Measurements from ENCODE around the gene FKBP11.

Gene FKBP11

DNA sequence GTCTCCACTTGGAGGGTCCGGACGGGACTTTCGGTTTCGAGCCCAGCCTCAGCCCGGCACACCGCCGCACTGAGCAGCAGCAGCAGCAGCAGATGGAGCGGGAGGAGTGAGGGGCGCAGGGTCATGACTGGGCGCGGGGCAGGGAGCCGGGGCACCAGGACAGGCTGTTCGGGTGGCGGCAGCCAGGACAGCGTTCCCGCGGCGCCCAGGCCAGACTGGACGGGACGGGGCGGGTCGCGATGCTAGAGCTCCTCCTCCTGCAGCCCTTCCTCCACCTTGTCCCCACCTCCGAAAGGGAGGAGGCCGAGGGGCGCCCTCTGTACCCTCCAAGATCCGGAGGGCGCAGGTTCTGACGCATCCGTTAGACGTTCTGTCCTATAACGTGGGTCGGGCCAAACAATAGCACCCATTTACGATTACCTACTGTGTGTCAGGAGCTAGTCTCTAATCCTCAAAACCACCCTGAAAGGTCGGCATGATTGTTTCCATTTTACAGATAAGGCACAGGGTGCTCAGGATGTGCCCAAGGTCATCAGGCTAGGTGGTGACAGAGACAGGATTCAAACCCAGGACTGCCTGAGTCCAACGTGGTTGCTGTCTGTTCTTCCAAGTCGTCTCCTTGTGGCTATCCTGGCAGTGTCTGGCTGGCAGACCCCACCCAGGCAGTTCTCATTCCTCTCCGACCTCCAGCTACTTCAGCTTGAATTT is at the start of gene FKBP11:
Gene FKBP11, minus strand, starts transcription at position 189 of the 708 bp plus-strand sequence. Its CDS starts 64 bp downstream, at position 125.
- TF ChIP-seq GATA2 (IDR thresholded peaks at IDR 0.05; ENCODE audit: low read depth, low read length) (no peak), GATA3 (IDR thresholded peaks at IDR 0.05; ENCODE audit: low read depth, low read length) (no peak)

DNA sequence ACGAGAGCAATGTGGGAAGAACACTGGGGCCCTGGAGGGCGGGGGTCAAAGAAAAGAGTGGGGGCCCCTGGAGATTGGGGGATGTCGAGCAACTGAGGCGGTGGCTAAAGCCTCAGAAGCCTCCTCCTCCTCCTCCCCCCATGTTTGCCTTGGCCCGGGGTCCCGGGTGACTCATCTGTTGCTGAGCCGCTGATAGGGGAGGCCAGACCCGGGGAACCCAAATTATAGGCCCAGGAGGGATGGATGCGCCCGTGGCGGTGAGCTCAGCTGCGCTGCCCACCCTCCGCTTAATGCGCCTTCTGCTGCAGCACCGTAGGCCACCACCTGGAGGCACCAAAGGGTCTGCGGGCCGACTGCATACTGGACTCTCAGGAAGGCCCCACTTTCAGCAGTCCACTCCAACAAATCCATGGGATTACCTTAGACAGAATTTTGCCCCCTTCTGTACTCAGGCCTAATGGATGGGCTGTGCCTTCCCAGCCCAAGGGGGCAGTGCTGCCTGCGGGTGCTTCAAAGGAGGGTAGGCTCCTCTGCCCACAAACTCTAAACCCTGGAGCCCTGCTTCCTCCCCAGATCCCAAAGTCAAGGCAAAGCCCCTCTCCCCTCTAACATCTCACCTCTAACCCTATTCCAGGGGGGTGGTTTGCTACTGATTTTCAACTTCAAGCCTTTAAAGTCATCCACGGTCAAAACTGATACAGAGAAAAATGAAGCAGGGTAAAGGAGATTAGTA is 48.8 kb upstream of the FKBP11 start:
- TF ChIP-seq GATA3 (IDR thresholded peaks at IDR 0.05; ENCODE audit: low read depth, low read length): no peak
- TF ChIP-seq GATA2 (IDR thresholded peaks at IDR 0.05; ENCODE audit: low read depth, low read length): no peak

DNA sequence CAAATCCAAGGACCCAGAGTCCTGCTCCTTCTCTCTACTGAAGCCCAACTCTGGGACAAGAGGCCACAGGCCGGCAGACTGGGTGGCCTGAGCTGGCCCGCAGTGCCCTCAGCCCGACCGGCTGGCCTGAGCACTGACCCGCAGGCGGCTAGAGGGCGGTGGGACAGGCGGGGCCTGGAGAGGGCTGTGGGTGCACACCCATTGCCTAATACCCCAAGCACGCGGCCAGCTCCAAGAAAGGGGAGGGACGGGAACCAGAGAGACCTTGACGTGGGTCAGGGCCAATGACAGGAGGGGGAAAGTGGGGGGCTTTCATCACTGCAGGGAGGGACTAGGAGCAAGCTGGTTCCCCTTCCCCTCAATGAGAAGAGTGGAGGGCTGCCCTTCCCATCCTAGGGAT is 48.2 kb upstream of the FKBP11 start:
- no peak for TF ChIP-seq GATA3 (IDR thresholded peaks at IDR 0.05; ENCODE audit: low read depth, low read length)
- TF ChIP-seq GATA2 (IDR thresholded peaks at IDR 0.05; ENCODE audit: low read depth, low read length): no peak

DNA sequence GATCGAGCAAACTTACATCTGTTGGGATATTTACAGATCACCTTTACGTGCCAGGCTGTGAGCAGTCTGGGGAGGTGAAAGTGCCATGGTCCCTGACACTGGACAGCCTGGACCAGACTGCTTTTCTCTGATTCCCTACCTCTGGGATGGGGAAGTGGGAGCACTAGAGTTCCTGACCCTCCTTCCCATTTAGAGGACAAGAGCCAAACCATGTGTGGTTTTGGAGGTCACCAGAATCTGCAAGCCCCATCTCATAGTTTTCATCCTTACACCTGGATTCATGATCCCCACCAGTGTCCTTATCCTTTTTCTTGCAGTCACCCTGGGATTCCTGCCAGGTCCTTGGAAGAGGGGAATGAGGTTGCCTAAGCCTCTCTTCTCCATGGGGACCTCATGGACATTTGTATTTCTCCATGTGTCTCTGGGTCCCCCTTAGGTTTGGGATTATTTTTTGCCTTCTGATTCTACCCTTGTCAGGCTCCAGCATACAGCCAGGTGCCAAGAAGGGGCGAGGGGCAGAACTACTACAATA is 47.7 kb upstream of the FKBP11 start:
- TF ChIP-seq GATA3 (IDR thresholded peaks at IDR 0.05; ENCODE audit: low read depth, low read length): no peak
- TF ChIP-seq GATA2 (IDR thresholded peaks at IDR 0.05; ENCODE audit: low read depth, low read length): no peak

DNA sequence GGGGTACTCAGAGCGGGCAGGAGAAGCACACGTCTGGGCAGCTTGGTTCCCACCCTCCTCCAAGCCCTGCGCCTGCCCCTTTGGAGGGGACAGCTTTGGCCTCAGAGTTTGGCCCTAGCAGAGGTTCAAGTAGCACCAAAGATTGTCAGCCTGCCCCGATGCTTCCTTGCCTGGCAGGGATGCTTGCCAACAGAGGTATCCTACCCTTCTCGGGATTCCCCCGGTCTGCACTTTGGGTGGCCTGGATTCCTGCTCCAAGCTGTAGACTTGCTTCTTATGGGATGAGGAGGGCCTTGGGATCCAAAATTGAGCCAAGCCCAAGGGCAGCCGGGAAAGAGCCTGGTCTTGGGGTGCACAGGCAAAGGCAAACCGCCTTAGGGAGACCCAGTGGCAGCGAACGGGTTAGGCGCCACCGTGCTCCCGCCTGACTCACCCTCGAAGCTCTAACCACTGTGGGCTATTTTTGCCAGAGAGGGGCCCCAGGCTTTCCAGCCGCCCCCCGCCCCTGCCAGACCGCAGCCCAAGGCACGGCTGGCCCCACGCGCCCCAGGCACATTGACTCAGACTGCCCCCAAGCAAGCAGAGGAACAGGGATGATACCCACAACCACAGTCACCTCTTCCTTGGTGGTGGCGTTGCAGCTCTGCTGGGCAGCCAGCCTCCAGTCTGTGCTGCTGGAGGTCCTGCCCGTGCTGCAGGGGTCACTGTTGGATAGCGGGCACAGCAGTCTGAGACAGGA is 47.1 kb upstream of the FKBP11 start:
- TF ChIP-seq GATA2 (IDR thresholded peaks at IDR 0.05; ENCODE audit: low read depth, low read length): no peak
- TF ChIP-seq GATA3 (IDR thresholded peaks at IDR 0.05; ENCODE audit: low read depth, low read length): no peak

DNA sequence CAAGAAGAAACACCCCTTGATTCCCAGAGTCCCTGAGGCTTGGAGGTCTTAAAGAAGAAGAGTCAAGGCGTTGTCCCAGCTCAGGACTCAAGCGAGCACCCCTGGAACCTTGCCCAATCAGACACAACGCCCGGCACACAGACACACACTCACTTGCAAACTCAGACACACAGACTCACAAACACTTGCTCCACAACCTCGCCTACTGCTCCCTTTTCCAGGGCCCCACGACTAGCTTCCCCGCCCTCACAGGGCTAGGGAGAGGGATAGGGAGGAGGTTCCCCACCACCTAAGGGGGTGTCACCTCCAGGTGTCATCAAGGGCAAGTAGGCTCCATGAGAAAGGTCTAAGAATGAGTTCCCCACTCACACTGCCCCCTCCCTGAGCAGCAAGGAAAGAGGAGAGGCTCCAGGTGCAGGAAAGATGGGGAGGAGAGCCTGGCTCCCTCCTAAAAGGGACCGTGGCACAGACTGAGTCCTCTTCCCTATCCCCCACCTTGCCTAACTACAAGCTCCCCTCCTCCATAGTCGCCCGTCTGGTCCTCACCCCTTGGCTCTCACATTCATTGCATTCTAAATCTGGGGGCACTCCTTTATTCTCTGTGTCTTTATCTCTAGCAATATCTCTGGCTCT is 45.5 kb upstream of the FKBP11 start:
- no peak for TF ChIP-seq GATA3 (IDR thresholded peaks at IDR 0.05; ENCODE audit: low read depth, low read length)

DNA sequence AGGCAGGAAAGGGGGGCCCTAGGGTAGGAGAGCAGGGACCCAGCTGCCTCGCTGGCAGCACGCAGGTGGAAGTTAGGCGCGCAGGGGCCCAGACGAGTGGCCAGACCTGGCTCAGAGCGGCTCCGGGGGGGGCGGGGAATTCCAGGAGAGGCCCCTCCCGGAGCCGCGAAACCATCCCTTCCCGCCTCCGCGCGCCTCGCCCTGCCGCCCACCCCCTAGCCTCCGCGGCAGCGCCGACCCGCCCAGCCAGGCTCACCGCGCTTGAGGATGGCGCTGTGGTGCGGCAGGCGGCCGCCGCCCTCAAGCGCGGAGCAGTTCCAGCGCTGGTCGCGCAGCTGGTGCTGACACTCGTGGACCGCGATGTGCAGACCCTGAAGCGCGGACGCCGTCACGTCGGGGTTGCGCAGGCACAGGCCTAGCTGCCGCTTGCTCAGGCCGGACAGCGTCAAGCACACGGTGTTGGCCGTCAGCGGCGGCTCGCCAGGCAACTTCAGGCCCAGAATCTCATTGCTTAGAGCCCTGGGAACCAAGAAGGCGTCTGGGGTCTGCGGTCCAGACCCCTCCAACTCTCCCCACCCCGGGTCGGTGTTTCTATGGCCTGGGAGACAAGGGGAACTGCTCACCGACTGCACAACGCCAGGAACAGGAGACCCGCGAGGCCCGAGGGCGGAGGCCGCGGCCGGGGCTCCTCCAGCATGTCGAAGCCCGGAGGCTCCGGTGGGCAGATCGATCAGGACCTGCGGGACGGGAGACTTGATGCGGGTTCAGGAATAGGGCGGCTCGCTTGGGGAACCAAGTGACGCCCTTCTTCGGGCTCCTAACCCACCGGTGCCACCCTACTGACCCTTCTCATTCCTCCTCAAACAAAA is 44.8 kb upstream of the FKBP11 start:
- no peak for TF ChIP-seq GATA3 (IDR thresholded peaks at IDR 0.05; ENCODE audit: low read depth, low read length)
- no peak for TF ChIP-seq GATA2 (IDR thresholded peaks at IDR 0.05; ENCODE audit: low read depth, low read length)

DNA sequence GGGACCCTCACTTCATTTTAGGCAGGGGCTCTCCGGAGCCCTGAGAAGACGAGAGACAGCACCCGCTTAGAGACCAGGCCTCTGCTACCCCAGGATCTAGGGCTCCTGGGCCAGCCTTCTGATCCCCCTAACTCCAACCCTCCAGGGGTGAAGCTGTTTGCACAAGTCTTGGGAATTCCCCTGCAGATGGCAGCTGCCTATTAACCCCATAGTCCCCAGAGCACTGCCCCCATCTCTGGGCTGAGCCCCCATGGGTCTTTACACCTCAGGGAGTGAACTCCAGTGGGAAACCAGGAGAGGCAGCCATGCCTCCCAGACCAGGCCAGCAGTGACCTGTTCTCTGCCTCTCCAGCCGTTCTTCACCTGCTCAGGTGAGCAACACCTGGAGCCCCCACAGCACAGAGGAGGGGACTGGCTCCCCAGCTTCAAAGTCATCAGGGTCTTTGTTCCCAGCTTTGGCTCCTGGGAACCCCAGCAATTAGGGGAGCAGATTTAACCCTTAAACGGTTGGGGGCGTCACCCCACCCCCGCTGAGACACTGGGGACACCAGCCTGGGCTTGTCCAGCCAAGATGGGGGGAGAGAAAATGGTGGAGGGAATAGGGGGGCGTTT is 44.0 kb upstream of the FKBP11 start:
- TF ChIP-seq GATA3 (IDR thresholded peaks at IDR 0.05; ENCODE audit: low read depth, low read length): no peak
- no peak for TF ChIP-seq GATA2 (IDR thresholded peaks at IDR 0.05; ENCODE audit: low read depth, low read length)

DNA sequence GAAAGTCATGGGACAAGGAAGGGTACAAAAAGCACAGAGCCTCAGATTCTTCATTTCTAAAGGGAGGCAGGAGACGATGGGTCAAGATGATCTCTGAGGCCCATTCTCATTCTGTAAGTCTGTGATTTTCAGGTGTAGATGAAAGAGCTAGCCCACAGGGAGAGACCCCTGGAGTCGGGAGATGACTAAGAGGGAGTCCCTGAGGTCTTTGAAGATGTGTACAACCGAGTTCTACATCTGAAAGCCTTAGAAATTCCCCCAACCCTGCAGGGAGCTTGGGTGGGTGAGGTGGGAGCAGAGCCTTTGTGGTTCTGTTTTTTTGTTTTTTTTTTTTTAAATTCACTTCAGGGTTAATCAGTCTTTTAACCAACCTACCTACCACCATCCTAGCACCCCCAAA is 43.2 kb upstream of the FKBP11 start:
- TF ChIP-seq GATA2 (IDR thresholded peaks at IDR 0.05; ENCODE audit: low read depth, low read length) (no peak), GATA3 (IDR thresholded peaks at IDR 0.05; ENCODE audit: low read depth, low read length) (no peak)

DNA sequence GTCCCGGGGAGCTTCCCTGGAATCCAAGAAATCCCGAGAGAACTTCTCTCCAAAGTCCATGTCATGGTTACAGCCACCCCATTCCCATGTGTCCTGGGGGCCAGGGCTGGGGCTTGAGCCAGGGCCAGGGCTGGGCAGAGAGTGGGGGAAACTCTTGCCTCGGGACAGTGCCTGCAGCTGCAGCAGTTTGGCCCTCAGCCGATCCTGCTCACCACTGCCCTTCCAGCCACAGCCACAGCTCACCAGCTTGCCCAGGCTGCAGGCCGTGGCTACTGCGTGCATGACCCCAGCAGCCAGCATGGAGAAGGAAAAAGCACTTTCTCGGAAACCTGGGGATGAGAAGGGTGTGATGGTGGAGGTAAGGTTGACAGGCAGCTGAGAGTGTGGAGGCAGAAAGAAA is 42.7 kb upstream of the FKBP11 start:
- TF ChIP-seq GATA3 (IDR thresholded peaks at IDR 0.05; ENCODE audit: low read depth, low read length): no peak
- TF ChIP-seq GATA2 (IDR thresholded peaks at IDR 0.05; ENCODE audit: low read depth, low read length): no peak

DNA sequence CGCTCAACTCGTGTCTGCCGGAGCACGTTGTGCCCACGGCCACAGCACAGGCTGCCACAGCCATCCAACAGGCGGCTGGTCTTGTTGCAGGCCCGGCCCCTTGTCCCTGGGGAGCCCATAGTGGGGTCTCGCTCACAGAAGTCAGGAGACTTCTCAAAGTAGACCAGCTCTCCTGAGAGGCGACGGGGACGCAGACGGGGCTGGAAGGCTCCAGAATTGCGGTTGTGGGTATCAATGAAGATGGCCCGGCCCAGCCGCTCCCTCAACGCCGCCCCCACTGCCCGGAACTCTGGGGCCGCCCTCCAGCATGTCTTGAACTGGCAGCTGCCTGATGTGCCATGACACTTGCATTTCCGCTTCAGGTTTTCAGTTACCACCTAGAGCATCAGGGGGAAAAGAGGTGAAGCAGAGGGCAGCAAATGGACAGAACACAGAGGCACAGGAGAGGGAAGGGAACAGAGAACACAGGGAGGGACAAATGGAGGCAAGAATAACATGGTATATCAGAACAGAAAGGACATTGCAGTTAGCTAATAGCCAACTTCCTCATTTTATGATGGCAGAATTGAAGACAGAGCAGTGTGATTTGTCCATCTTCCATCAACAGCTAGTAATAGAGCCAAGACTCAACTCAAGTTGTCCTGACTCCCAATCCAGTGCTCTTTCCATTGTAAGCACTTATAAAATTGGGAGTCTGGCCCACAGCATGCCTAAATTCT is 41.0 kb upstream of the FKBP11 start:
- TF ChIP-seq GATA2 (IDR thresholded peaks at IDR 0.05; ENCODE audit: low read depth, low read length) (no peak), GATA3 (IDR thresholded peaks at IDR 0.05; ENCODE audit: low read depth, low read length) (no peak)

DNA sequence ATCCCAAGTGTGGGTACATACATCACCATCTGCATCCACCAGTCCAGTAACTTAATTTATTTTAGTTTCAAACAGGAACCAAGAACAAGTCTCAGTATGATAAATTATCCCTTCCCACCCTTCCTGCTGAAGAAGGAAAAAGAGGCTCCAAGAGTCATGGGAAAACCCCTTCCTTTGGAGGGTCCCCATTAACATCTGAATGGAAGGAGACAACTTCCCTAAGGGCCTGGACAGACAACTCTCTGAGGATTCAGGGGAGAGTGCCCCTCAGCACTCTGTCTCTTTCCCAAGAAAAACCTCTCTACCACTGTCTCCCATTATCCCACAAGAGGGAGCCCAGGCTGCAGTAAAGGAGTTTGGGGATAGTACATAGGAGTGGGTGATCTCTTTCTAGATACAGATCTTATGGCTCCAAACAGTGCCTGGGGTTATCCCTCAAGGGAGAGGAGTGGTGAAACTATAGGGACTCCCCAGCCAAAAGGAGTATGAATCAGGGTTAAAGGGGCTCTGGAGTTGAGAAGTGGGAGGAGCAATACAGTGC is 40.1 kb upstream of the FKBP11 start:
- TF ChIP-seq GATA3 (IDR thresholded peaks at IDR 0.05; ENCODE audit: low read depth, low read length): no peak
- no peak for TF ChIP-seq GATA2 (IDR thresholded peaks at IDR 0.05; ENCODE audit: low read depth, low read length)

All from SH-SY5Y (cell line).